RCC 7860 (cell line): Measurements from ENCODE around the gene METRN.
A peak's percentile ranks its signal among the peaks of the same experiment; 100 is the strongest.

Source experiments
- DNase-seq: peaks from one replicate; pipeline ENCODE4 v3.0.0-alpha.2; 2015; ENCODE audit warnings: low spot score
- FAIRE-seq: peaks from 2 replicates; lab custom pipeline; 2012; peaks lifted over from hg19 to GRCh38; lab: Jason Lieb, UNC

METRN gene

DNA sequence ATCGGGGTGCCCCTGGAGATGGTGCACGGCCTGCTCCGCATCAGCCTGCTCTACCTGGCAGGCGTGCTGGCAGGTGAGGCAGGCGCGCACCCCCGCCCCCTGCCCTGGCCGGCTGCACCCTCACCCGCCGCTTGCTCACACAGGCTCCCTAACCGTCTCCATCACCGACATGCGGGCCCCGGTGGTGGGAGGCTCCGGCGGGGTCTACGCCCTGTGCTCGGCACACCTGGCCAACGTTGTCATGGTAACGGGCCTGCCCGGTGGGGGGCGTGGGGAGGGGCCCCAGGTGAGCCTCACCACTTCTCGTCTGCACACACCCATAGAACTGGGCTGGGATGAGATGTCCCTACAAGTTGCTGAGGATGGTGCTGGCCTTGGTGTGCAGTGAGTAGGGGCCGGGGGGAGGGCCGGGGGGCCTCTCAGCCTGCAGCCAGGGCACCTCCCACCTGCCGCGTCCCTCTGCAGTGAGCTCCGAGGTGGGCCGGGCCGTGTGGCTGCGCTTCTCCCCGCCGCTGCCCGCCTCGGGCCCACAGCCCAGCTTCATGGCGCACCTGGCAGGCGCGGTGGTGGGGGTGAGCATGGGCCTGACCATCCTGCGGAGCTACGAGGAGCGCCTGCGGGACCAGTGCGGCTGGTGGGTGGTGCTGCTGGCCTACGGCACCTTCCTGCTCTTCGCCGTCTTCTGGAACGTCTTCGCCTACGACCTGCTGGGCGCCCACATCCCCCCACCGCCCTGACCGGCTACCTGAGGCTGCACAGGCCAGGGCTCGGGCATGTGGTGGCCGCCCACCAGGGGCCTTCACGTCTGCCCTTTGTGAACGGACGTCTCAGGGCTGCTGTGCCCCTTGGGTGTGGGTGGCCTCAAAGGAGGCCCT, 37.4 kb upstream of the METRN start:
- FAIRE-seq: no peak

DNA sequence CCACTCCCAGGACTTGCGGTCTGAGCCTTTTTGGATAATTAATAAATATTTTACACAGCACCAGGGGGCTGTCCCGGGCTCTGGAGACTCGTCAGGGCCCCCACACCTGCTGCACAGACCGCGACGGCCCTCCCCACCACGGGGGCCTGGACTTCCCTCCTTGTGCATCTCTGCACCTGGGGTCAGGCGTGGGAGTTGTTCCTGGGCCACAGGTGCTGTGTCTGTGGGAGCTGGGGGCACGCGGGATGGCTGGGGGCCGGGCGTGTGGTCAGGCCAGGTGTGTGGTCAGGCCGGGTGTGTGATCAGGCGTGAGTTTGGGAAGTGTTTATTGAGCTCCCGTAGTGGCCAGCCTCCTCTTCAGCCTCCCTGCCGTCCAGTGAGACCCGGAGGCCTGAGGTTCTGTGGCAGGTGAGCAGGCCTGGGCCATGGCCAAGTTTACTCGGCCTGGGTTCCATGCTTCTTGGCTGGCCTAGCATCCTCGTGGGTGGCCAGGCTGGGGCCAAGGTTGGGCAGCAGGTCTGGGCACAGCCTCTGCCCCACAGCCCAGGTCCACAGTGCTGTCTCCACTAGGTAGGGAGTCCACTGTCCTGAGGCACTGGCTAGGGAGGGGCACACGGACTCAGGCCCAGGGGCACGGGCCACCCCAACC, 36.6 kb upstream of the METRN start:
- DNase-seq: no peak
- FAIRE-seq: no peak

More for the DNA sequence above, 37.4 kb upstream of the METRN start:
- no peak for DNase-seq

DNA sequence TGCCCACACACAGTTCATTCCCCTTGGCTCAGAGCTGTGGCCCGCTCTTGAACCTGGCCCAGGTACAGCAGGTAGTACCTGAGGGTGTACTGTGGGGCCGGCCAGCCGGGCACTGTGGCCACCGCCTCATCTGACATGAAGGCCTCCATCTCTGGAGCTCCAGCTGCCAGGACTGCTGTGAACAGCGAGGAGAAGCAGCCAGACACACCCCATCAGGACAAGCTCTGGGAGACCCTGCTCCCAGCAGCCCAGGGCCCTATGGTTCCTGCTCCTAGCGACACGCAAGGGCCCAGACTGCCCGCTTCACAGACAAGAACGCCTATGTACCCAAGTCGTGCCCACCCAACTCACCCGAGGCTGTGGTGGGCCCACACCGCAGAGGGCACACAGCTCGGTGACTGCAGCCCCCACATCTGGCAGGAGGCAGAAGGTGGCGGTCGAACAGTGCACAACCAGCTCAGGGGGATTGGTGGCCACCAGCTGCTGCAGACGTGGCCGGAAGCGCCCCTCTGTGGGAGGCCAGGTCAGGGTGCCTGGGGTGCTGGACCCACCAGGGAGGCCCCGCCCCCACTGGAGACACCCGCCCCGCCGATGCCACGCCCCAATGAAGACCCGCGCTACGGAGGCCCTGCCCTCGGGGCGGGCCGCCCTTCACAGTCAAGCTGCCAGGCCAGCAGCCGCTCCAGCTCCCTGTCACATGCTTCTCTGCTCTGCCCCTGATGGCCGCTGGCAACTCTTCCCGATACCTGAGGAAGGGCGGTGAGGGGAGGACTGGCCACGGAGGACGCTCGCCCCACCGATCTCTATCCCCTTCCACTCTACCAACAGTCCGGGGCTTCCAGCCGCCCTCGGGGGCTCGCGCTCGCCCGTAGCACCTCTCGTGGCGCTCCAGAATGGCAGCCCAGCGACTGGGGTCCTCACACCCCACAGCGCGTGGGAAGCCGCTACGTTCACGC, 35.8 kb upstream of the METRN start:
- no peak for FAIRE-seq
- DNase-seq: no peak

DNA sequence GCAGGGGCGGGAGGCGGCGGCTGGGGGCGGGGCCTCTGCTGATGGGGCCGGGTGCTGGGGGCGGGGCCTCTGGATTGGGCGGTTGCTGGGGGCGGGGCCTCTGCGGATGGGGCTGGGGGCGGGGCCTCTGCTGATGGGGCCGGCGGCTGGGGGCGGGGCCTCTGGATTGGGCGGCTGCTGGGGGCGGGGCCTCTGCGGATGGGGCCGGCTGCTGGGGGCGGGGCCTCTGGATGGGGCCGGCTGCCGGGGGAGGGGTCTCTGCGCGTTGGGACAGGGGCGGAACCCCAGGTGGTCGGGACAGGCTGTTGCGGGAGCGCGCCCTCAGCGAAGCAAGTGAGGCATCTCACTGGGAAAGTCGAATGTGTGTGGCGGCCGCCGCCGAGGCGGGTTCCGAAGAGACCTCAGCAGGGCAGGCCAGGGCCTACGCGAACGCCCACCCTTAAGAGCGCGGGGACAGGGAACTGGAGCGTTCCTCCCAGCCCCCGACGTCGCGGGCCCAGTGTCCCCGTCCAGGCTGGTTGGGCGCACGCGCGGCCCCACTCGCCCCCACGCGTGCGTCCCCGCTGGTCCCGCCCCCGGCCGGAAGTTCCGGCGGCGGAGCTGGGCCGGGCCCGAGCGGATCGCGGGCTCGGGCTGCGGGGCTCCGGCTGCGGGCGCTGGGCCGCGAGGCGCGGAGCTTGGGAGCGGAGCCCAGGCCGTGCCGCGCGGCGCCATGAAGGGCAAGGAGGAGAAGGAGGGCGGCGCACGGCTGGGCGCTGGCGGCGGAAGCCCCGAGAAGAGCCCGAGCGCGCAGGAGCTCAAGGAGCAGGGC, 34.9 kb upstream of the METRN start, which contains the start of gene STUB1:
STUB1 (plus strand) TSS at position 597 of the 811 bp plus-strand sequence; CDS start at position 713, 116 bp downstream.
- DNase-seq (peak; percentile 59), FAIRE-seq (no peak)

DNA sequence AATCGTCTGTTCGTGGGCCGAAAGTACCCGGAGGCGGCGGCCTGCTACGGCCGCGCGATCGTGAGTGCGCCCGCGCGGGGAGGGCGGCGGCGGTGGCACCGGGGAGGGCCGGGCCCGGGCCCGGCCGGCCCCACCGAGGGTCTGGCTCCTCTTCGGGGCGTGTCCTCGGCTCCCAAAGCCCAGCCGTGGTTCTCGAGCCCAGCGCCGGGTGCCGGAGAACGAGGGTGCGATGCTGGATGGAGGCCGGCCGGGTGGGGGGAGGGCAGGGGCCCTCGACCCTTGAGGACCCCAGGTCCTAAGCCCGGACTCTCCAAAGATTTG, 34.3 kb upstream of the METRN start:
- FAIRE-seq: no peak
- DNase-seq: no peak

DNA sequence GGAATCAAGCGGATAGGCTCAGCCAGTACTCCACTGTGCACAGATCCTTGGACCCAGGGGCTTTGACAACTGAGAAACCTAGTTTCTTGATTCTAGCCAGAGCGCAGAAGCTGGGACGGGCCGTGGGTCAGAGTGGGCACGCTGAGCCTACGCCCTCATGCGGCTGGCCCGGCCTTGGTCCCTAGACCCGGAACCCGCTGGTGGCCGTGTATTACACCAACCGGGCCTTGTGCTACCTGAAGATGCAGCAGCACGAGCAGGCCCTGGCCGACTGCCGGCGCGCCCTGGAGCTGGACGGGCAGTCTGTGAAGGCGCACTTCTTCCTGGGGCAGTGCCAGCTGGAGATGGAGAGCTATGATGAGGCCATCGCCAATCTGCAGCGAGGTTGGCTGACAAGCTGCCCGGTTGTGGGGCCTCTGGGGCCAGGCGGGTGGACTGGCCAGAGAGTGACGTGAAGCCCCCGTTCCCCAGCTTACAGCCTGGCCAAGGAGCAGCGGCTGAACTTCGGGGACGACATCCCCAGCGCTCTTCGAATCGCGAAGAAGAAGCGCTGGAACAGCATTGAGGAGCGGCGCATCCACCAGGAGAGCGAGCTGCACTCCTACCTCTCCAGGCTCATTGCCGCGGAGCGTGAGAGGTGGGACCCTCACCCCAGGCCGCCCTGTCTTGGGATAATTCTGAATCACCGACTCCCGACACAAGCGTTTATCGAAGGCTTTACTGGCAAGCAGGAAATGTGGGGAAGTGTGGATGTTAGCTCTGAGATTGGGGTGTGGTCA, 33.8 kb upstream of the METRN start:
- FAIRE-seq (no peak), DNase-seq (peak; percentile 30)

DNA sequence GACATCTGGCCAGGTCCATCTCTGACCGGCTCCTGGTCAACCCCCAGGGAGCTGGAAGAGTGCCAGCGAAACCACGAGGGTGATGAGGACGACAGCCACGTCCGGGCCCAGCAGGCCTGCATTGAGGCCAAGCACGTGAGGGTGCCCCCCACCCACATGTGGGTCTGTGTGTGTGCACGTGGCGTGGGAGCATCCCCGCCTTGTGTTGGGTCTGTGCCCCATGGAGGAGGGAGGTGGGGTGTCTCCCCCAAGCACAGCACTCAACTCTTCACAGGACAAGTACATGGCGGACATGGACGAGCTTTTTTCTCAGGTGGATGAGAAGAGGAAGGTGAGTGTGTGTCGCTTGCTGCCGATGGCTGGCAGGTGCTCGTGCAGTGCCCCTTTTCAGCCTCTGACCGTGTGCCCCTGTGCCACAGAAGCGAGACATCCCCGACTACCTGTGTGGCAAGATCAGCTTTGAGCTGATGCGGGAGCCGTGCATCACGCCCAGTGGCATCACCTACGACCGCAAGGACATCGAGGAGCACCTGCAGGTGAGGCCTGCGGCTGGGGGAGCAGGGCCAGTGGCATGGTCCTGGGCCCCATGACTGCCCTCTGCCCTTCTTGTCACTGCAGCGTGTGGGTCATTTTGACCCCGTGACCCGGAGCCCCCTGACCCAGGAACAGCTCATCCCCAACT, 33.0 kb upstream of the METRN start:
- DNase-seq (peak; percentile 46), FAIRE-seq (no peak)

DNA sequence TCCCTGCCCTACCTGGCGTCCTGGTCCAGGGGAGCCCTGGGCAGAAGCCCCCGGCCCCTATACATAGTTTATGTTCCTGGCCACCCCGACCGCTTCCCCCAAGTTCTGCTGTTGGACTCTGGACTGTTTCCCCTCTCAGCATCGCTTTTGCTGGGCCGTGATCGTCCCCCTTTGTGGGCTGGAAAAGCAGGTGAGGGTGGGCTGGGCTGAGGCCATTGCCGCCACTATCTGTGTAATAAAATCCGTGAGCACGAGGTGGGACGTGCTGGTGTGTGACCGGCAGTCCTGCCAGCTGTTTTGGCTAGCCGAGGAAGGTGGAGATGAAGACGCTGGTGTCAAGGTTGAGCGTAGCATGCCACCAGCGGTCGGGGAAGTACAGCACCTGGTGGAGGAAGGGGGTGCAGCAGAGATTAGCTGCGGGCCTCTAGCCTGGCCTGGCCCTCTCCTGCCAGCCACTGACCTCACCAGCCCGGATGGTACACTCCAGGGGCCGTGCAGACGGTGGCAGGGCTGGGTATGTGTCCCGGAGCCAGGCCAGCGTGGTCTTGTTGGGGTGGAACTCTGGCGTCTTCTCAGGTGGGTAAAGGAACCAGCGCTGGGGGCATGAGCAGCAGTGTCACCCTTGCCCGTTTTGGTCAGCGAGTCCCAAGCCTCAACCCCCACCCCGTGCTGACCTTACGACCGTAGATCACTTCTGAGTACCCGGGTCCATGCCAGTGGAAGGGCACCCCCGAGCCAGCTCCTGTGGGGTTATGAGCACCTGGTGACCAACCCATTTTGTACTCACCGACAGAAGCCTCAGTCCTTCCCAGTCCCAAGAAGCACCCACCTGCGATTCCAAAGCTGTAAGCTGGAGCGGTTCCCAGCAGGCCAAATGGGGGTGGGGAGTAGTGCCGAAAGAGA, 32.2 kb upstream of the METRN start:
- DNase-seq: no peak
- FAIRE-seq: no peak

DNA sequence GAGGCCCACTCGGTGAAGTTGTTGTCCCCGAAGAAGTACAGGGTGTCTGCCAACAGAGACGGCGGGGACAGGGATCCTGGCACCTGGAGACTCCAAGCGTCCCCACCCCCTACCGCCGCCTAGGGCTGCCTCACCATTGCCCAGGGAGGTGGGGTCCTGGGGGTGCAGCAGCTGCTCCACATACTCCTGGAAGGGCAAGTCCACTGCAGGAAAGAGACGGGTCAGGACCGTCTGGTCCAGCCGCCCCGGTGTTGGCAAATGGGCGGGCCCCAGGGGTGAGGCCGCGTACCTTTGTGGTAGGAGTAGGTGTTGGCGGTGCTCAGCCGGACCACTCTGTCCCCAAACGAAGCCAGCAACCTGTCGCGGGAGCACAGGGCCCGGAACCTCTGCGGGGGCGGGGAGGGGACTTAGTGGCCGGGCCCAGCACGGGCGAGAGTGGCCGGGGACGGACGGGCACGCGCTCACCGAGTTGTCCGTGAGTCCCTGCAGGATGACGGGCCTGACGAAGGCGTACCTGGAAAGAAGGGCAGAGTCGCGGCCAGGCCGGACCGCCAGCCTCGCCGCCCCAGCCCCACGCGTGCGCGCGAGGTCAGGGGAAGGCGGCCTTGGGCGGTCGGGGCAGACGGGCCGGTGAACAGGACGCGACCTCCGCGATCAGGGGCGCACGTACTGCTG, 31.4 kb upstream of the METRN start:
- DNase-seq: no peak
- no peak for FAIRE-seq

DNA sequence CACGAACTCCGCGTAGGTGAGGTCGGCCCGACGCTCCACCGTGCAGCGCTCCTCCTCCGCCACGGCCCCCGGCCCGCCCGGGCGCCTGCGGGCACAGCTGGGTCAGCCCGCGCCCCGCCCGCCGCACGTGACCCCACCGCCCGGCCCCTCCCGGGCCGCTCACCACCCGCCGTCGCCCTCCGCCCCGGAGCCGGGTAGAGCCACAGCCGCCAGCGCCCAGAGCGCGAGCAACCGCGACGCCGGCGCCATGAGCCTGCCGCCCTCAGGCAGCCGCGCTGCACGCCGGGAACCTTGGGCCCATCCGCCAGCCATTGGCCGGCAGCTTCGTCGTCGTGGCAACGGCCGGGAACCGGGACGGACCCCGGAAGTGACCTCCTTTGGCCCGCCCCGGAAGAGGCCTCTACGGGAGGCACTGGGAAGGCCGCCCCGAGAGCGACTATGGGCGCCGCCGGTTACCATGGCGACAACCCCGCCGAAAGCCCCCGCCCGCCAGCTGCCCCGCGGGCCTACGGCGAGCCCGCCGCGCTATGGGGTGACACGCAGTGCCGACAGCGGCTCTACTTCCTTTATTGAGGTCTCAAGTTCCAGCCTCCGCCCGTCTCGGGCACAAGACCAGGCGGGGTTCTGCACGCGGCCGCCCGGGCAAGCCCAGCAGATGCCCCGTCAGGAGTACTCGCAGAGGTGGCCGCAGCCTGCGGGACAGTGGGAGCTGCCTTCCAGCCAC, 30.7 kb upstream of the METRN start, which contains the start of gene JMJD8:
JMJD8 (minus strand) TSS at position 264 of the 724 bp plus-strand sequence; CDS start at position 249, 15 bp downstream.
- peak; percentile 85 for DNase-seq
- FAIRE-seq: peak; percentile 2

DNA sequence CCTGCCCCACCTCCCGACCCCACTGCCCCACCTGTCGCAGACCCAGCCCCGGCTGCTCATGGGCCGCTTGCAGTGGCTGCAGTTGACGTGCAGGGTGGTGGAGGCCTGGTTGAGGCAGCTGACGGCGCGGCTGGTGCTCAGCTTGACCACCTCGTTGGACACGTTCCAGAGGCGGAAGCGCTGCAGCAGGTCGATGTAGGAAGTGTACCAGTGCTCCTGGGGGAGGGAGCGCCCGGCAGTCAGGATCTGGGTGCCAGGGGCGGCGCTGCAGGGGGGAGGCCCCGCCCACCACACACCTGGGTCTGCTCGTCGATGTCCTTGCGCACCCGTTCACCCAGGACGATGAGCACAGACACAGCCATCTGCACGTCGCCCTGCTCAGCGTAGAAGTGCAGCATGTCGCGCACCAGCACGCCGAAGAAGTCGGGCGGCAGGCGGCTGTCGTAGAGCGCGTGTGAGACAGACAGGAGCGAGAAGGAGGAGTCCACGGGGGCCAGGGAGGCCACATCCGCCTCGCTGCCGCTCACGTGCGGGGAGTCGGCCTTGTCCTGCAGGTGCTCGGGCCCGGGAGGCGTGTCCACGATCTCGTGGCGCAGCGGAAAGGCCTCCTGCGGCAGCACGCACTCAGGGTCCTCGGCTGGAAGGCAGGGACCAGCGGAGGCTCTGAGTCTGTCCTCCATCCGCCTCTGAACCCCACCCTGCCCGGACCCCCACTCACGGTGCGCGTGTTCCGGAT, 29.8 kb upstream of the METRN start:
- no peak for FAIRE-seq

DNA sequence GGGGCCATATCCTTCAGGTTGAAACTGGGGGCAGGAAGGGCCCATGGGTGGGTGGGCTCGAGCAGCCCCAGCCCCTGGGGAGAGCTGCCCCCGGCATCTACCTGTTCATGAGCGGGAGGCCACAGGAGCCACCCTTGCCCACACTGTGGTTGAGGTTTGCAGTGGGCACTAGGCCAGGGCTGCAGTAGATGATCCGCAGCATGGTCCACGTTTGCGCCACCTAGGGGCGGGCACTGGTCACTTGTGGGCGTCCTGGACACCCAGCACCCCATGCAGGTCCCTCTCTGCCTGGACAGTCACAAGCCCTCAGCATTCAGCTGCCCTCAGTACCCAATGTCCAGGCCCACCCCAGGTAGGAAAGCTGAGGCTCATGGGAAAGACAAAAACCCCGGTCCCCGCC, 29.0 kb upstream of the METRN start:
- DNase-seq: peak; percentile 39
- FAIRE-seq: no peak

More for the DNA sequence above, 29.8 kb upstream of the METRN start:
- DNase-seq: no peak

DNA sequence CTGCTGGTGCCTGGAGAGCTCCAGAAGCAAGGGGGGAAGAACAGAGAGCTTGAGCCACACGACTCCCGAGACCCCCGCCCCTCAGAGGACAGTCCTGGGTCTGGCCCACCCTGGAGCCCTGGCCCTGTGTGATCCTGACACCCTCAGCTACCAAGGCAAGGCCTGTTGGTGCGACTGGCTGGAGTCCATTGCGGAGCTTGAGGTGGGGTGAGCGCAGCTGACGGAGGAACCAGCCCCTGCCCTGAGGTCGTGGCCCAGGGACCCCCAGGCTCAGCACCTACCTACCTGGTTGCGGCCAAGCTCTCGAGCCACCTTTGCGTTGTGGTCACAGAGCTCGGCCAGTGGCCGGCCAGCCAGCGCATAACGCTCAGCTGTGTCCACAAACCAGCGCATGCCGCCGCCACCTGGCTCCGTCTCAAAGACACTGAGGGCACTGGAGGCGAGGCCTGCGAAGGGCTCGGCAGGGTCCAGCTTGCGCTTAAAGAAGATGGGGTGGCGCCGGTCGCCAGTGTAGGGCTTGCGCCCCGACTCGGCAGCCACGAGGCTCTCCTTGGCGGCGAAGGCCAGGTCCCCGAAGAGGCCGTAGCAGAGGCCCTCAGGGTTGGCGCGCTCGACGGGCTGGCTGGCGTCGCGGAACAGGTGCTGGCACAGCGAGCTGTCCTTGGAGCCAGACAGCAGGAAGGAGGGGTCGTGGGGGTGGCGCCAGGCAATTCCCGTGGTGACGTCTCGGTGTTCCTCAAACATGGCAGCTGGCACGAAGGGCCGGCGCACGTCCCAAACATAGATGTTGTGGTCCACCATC, 28.3 kb upstream of the METRN start:
- DNase-seq: no peak

DNA sequence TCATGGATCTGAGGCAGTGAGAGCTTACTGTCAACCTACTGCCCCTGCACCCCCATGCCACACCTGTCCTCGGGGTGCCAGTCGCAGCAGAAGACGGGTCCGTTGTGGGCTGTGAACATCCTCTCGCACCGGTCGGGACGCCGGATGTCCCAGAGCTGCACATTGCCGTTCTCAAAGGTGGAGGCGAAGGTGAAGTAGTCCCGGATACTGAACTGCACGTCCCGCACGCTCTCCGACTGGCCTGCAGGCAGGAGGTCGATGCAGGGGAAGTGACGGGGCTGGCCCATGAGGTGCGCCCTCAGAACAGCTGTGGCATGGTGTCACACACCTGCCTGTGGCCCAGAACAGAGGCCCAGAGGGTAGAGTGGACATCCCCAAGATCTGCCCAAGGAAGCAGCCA, 27.4 kb upstream of the METRN start:
- DNase-seq (no peak), FAIRE-seq (no peak)

More for the DNA sequence above, 28.3 kb upstream of the METRN start:
- FAIRE-seq: no peak
